GM12864 (cell line): ENCODE results near the gene SLC30A10.
"Not testable (repeated sequence)": the region's sequence is repeated elsewhere in the genome, so short reads cannot be mapped to it uniquely, and the experiment has no call there.

Experiments
- DNase-seq: peaks from one replicate; pipeline ENCODE4 v3.0.0-alpha.2; 2011; ENCODE audit warnings: low read depth
- H3K4me3 ChIP-seq: 2 replicates; pipeline ENCODE4 v1.5.1; 2011; ENCODE audit warnings: mild to moderate bottlenecking, low read depth, low read length, control low read depth
- CTCF ChIP-seq: IDR thresholded peaks from 2 replicates; pipeline ENCODE4 v1.5.1; 2011; ENCODE audit warnings: low read depth, mild to moderate bottlenecking, moderate library complexity, low read length, control low read depth, inconsistent platforms; ENCODE audit errors: missing control alignments

SLC30A10 gene

GRCh38 chr1:219961684-219962083 is 33.3 kb upstream of the SLC30A10 start:
- no peak for DNase-seq
- H3K4me3 ChIP-seq, result no peak overlapping the region
- TF ChIP-seq CTCF, result no peak

- TF ChIP-seq CTCF, result no peak
- H3K4me3 ChIP-seq, result no peak overlapping the region
- DNase-seq, result no peak
Observed at GRCh38 chr1:219959540-219960203, 31.3 kb upstream of the SLC30A10 start.

GRCh38 chr1:219958875-219959417 is 30.6 kb upstream of the SLC30A10 start:
- no peak for DNase-seq
- no peak overlapping the region for H3K4me3 ChIP-seq
- TF ChIP-seq CTCF, result no peak

GRCh38 chr1:219954736-219955421 is 26.5 kb upstream of the SLC30A10 start:
- TF ChIP-seq CTCF, result no peak
- H3K4me3 ChIP-seq, result no peak overlapping the region
- DNase-seq, result no peak

GRCh38 chr1:219954052-219954451 is 25.7 kb upstream of the SLC30A10 start:
- H3K4me3 ChIP-seq, result no peak overlapping the region
- no peak for DNase-seq
- no peak for TF ChIP-seq CTCF

- no peak overlapping the region for H3K4me3 ChIP-seq
- no peak for DNase-seq
- no peak for TF ChIP-seq CTCF
Observed at GRCh38 chr1:219952361-219952760, 24.0 kb upstream of the SLC30A10 start.

- not testable (repeated sequence) for H3K4me3 ChIP-seq, DNase-seq
Observed at GRCh38 chr1:219949227-219949626, 20.9 kb upstream of the SLC30A10 start.

- not testable (repeated sequence) for DNase-seq
Observed at GRCh38 chr1:219948766-219949165, 20.4 kb upstream of the SLC30A10 start.

More at GRCh38 chr1:219948766-219949165, 20.4 kb upstream of the SLC30A10 start:
- not testable (repeated sequence) for H3K4me3 ChIP-seq
